K562 (cell line): ENCODE measurements around the gene SPTAN1. TPM values are rescaled to one million over a fixed set of nuclear protein-coding genes. Genes with fewer than 3 reads are reported as not detected.

Experiments
- ATAC-seq: fragments of 200-7000 bp; cut with Tn5 transposase; 3 replicates; pipeline ENCODE4 v1.9.1; 2020; ENCODE audit warnings: moderate library complexity
- BruUV-seq: library from RNA; stranded (reverse); fragments of 400-500 nt; replicated peaks from 2 replicates; lab custom pipeline; 2021; lab: Mats Ljungman, UMichigan
- CTCF ChIA-PET: fragments of 300-600 bp; formaldehyde crosslinking; extraction: SDS; loops from one replicate; lab custom pipeline; 2021; ENCODE audit warnings: low intra/inter-chr PET ratio; lab: Yijun Ruan, JAX
- POLR2A ChIA-PET: fragments of 300-600, 350-650 bp; sonication (Branson Sonifier 250); formaldehyde crosslinking; extraction: SDS; loops from one replicate; lab custom pipeline; 2021; ENCODE audit warnings: antibody characterized with exemption, inconsistent platforms; lab: Yijun Ruan, JAX
- DNase-seq, 4 experiments: peaks; one replicate each; pipeline versions ENCODE4 v3.0.0 to v3.0.0-alpha.2; 2011 to 2018; ENCODE audit warnings: low spot score in 3 of 4, mixed read lengths in 3 of 4; ENCODE audit errors: extremely low read depth in 1 of 4
- FAIRE-seq: peaks from 2 replicates; lab custom pipeline; 2011; peaks lifted over from hg19 to GRCh38; lab: Jason Lieb, UNC
- H2AFZ ChIP-seq: 2 replicates; pipeline ENCODE4 v1.6.0; 2011; ENCODE audit warnings: low read depth, low read length, control low read depth, inconsistent platforms
- H3K27ac ChIP-seq: fragments of 200-600 bp; 3 replicates; pipeline ENCODE4 v1.8.0; 2011; ENCODE audit warnings: low read depth, mild to moderate bottlenecking, control low read depth, inconsistent platforms, low read length, moderate library complexity, mixed read lengths; ENCODE audit errors: extremely low read depth
- H3K27me3 ChIP-seq, 2 experiments: fragments of 300-600 bp in 1 of 2; 2 replicates in 1 of 2; 3 replicates in 1 of 2; pipeline versions ENCODE4 v1.6.0 to v1.8.0; 2011; ENCODE audit warnings: inconsistent platforms in 2 of 2, low read length in 2 of 2, mild to moderate bottlenecking in 1 of 2, mixed read lengths in 1 of 2, moderate library complexity in 1 of 2; ENCODE audit not compliant: control insufficient read depth in 2 of 2, insufficient read depth in 2 of 2
- H3K36me3 ChIP-seq: fragments of 300-600 bp; 3 replicates; pipeline ENCODE4 v1.8.0; 2011; ENCODE audit warnings: mild to moderate bottlenecking, low read length, inconsistent platforms; ENCODE audit not compliant: control insufficient read depth, insufficient read depth
- H3K4me1 ChIP-seq, 2 experiments: fragments of 200-600 bp in 1 of 2; replicated peaks in 1 of 2; 2 replicates in 1 of 2; 3 replicates in 1 of 2; pipeline versions ENCODE4 v1.5.1 to v1.8.0; 2011; ENCODE audit warnings: inconsistent platforms in 2 of 2, low read length in 2 of 2, mild to moderate bottlenecking in 1 of 2, mixed read lengths in 1 of 2, moderate library complexity in 1 of 2; ENCODE audit not compliant: control insufficient read depth in 2 of 2, insufficient read depth in 2 of 2
- H3K4me2 ChIP-seq: 2 replicates; pipeline ENCODE4 v1.6.1; 2011; ENCODE audit warnings: low read length, control low read depth, inconsistent platforms, mixed read lengths; ENCODE audit not compliant: insufficient read depth
- H3K4me3 ChIP-seq: fragments of 200-600 bp; sonication (generic), shearing (Covaris generic); 2 replicates; pipeline ENCODE4 v1.5.1; 2016; ENCODE audit warnings: control low read depth, inconsistent platforms
- H3K79me2 ChIP-seq: fragments of 200-600 bp; 3 replicates; pipeline ENCODE4 v1.8.0; 2011; ENCODE audit warnings: low read length, inconsistent platforms; ENCODE audit not compliant: control insufficient read depth, insufficient read depth
- H3K9ac ChIP-seq, 2 experiments: 2 replicates each; pipeline versions ENCODE4 v1.6.0 to v1.6.1; 2011; ENCODE audit warnings: low read depth in 2 of 2, low read length in 2 of 2, control low read depth in 1 of 2, inconsistent platforms in 1 of 2, mild to moderate bottlenecking in 1 of 2, mixed read lengths in 1 of 2; ENCODE audit not compliant: insufficient read depth in 1 of 2
- H3K9me1 ChIP-seq: one replicate; pipeline ENCODE4 v1.6.0; 2011; ENCODE audit warnings: inconsistent platforms, mild to moderate bottlenecking, low read length, moderate library complexity; ENCODE audit not compliant: control insufficient read depth, insufficient read depth
- H3K9me3 ChIP-seq: replicated peaks from 2 replicates; pipeline ENCODE4 v1.5.1; 2011; ENCODE audit warnings: low read depth, low read length, inconsistent platforms; ENCODE audit not compliant: control insufficient read depth, insufficient read depth
- H4K20me1 ChIP-seq: replicated peaks from 2 replicates; pipeline ENCODE4 v1.6.1; 2011; ENCODE audit warnings: low read length, inconsistent platforms, mixed read lengths; ENCODE audit not compliant: control insufficient read depth, insufficient read depth
- ATF4 ChIP-seq: fragments of 450-650 bp; formaldehyde crosslinking; IDR thresholded peaks from 2 replicates; pipeline ENCODE4 v1.4.0; 2022; ENCODE audit warnings: mild to moderate bottlenecking, moderate library complexity
- EP300 ChIP-seq: IDR thresholded peaks from 2 replicates; pipeline ENCODE4 v1.6.1; 2012; ENCODE audit warnings: low read length, improper control_type of control experiment
- MTA1 ChIP-seq: fragments of 450-650 bp; IDR thresholded peaks from 2 replicates; pipeline ENCODE4 v1.6.1; 2017; ENCODE audit warnings: borderline replicate concordance
- MYNN ChIP-seq, 2 experiments: sonication (generic); formaldehyde crosslinking in 1 of 2; IDR thresholded peaks; 2 replicates each; pipeline versions ENCODE4 v1.5.0 to v1.6.1; 2016 to 2020; ENCODE audit warnings: antibody characterized with exemption in 1 of 2, missing genetic modification reagents in 1 of 2
- NFYB ChIP-seq: IDR thresholded peaks from 2 replicates; pipeline ENCODE4 v1.6.1; 2011; ENCODE audit warnings: mild to moderate bottlenecking, moderate library complexity; ENCODE audit not compliant: insufficient read length; ENCODE audit errors: extremely low read depth
- RBM14 ChIP-seq: fragments of 200-400 bp; formaldehyde crosslinking; IDR thresholded peaks from 2 replicates; pipeline ENCODE4 v1.6.1; 2018; ENCODE audit warnings: low read depth, mild to moderate bottlenecking, low read length, moderate library complexity, borderline replicate concordance; ENCODE audit not compliant: insufficient read depth
- STAT5B ChIP-seq: fragments of 250-450 bp; sonication (Bioruptor Pico); IDR thresholded peaks from 2 replicates; pipeline ENCODE4 v1.8.0; 2021; ENCODE audit warnings: mild to moderate bottlenecking, inconsistent platforms
- YY1 ChIP-seq, 3 experiments: IDR thresholded peaks; 2 replicates each; pipeline ENCODE4 v1.6.1; 2011; ENCODE audit warnings: low read length in 2 of 3, mild to moderate bottlenecking in 2 of 3, moderate library complexity in 2 of 3, borderline replicate concordance in 1 of 3, control low read depth in 1 of 3, low read depth in 1 of 3; ENCODE audit not compliant: insufficient read depth in 3 of 3, insufficient replicate concordance in 2 of 3, control insufficient read depth in 1 of 3, insufficient read length in 1 of 3; ENCODE audit errors: extremely low read depth in 1 of 3
- ZNF583 ChIP-seq: fragments of 250-450 bp; sonication (Bioruptor Pico); IDR thresholded peaks from 2 replicates; pipeline ENCODE4 v1.4.0; 2020
- WGBS: fragments of 100-300 bp; shearing (Covaris generic); methylation state at CpG from one replicate; pipeline ENCODE4 v1.1.6; 2016; ENCODE audit warnings: low coverage, mixed read lengths; ENCODE audit not compliant: insufficient coverage; ENCODE audit errors: missing lambda C conversion rate; 5-methylcytosine and 5-hydroxymethylcytosine counted together
- in situ Hi-C: fragments of 300-500 bp; cut with MboI; formaldehyde crosslinking; loops from 4 replicates; pipeline ENCODE4 v1.15.0; 2018; ENCODE audit warnings: inconsistent platforms, mixed read lengths
- intact Hi-C: fragments of 100-400 bp; cut with micrococcal nuclease; formaldehyde crosslinking; loops from 2 replicates; pipeline ENCODE4 v1.14.2; 2022
- polyA plus RNA-seq, 8 experiments: library from polyadenylated mRNA; depleted of rRNA in 4 of 8; stranded (reverse) in 5 of 8; unstranded in 3 of 8; fragments of >200 nt; fragmentation: Nextera tagmentation in 2 of 8; fragmentation: Illumina TruSeq in 1 of 8; extraction: Ambion mirVana in 2 of 8; extraction: Trizol in 1 of 8; gene quantifications; 2 replicates each; pipeline versions ENCODE4 v1.2.1 to v1.2.3, GENCODE V29; 2011 to 2014; ENCODE audit warnings: inconsistent platforms in 1 of 8, missing spikeins in 1 of 8
- total RNA-seq, 7 experiments: library from RNA; depleted of rRNA in 6 of 7; stranded (reverse); fragments of >200 nt in 6 of 7; fragmentation: Illumina TruSeq in 2 of 7; extraction: Trizol in 2 of 7; gene quantifications; 2 replicates each; pipeline versions ENCODE4 v1.2.1 to v1.2.3, GENCODE V29; 2011 to 2021; ENCODE audit warnings: low replicate concordance in 1 of 7

SPTAN1 gene
- total and polyA plus RNA-seq, 9 of the 15 experiments (the other 6 are each of a cell fraction or from before 2014, with no cell fraction given): 1.5 to 13.5 (median 6.8) TPM

- TF ChIP-seq NFYB: no peak
Measured at GRCh38 chr9:128575469-128575868, 23.1 kb downstream of the SPTAN1 start (continued).

DNA sequence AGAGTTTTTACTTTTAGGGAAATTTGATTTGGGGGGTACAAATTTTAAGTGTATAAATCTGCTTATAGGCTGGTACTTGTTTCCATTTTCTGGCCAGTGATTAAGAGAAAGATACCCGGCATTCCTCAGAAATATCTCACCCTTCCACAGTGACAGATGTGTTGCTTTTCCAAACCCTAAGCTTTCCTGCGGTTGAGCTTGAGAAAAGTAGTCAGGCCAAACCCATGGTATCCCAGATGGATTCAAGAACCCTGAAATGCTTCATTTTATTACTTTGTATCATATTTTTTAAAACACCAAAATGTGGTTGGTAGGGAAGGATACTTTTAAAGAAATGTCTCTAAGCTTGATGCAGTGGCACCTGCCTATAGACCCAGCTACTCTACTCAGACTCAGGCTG is 23.5 kb downstream of the SPTAN1 start:
- H3K27ac ChIP-seq: no peak overlapping the region
- no peak overlapping the region for H3K4me2 ChIP-seq
- no peaks in the 10 kb centered on the region for H3K9me1 ChIP-seq
- no peaks in the 10 kb centered on the region for H3K36me3 ChIP-seq
- no peaks in the 10 kb centered on the region; the same call in 1 of the 2 replicates for H4K20me1 ChIP-seq
- in situ Hi-C loops (no loop called here), intact Hi-C loops (no loop called here)
- no TSS peak for BruUV-seq
- TF ChIP-seq ZNF583 (CRISPR knock-in tag): no peak
- no peak for TF ChIP-seq STAT5B (CRISPR knock-in tag)
- TF ChIP-seq MYNN (IDR thresholded peaks at IDR 0.05): no peak
- no peak for TF ChIP-seq MYNN (CRISPR knock-in tag; IDR thresholded peaks at IDR 0.05)
- TF ChIP-seq RBM14: no peak
- TF ChIP-seq EP300: no peak
- no peak for TF ChIP-seq ATF4 (CRISPR knock-in tag)
- no peak for TF ChIP-seq MTA1
- TF ChIP-seq YY1 (IDR thresholded peaks at IDR 0.05; ENCODE audit: borderline replicate concordance in 1 of 3, control insufficient read depth in 1 of 3, extremely low read depth in 1 of 3, insufficient read depth in 3 of 3, insufficient read length in 1 of 3, insufficient replicate concordance in 2 of 3, low read depth in 1 of 3, low read length in 2 of 3): no peak
- ChIA-PET CTCF (no interaction called here), POLR2A (interaction anchor here (0.7 to 1.1 kb wide), 2 partner anchors 9 to 32 kb away, joined by 3 to 5 read pairs; no protein-coding TSS in a partner anchor)
- no peak for ATAC-seq
- 51% methylated on average over 2 of the region's 2 CpGs for WGBS
- no peaks in the 10 kb centered on the region for H3K4me1 ChIP-seq
- H3K79me2 ChIP-seq: no peaks in the 10 kb centered on the region
- no peak for DNase-seq
- no peak overlapping the region for H2AFZ ChIP-seq
- no peak for FAIRE-seq
- no peak overlapping the region for H3K9ac ChIP-seq
- 0 out of 5 replicates have a peak, but pooled peaks cover 0 to 4% of the 10 kb centered on the region in 2 experiments for H3K27me3 ChIP-seq
- H3K9me3 ChIP-seq: no peaks in the 10 kb centered on the region
- H3K4me3 ChIP-seq: no peak overlapping the region
